Right atrium auricular region (tissue), 2 donors: ENCODE data around the gene KLHL2. TPM values are rescaled to one million over a fixed set of nuclear protein-coding genes. Genes with fewer than 3 reads are reported as not detected.
A peak's percentile ranks its signal among the peaks of the same experiment; 100 is the strongest.
"Not testable (repeated sequence)": the region's sequence is repeated elsewhere in the genome, so short reads cannot be mapped to it uniquely, and the experiment has no call there.

ENCODE experiments used
- DNase-seq: peaks from one replicate; pipeline ENCODE4 v3.0.0-alpha.2; 2019; ENCODE audit warnings: low spot score
- H3K27ac ChIP-seq, 2 donors: fragments of 200-600 bp; sonication (generic); 1 replicate in 1 of 2; 2 replicates in 1 of 2; pipeline ENCODE4 v1.5.1; 2016 to 2019
- H3K27me3 ChIP-seq, 2 donors: fragments of 200-600 bp; sonication (generic); one replicate each; pipeline versions ENCODE4 v1.5.1 to v1.6.0; 2017 to 2019
- H3K36me3 ChIP-seq: fragments of 200-600 bp; sonication (generic); one replicate; pipeline ENCODE4 v1.5.1; 2016
- H3K4me1 ChIP-seq, 2 donors: fragments of 200-600 bp; sonication (generic); one replicate each; pipeline versions ENCODE4 v1.5.1 to v1.6.0; 2017 to 2019
- H3K4me3 ChIP-seq, 2 donors: fragments of 200-600 bp; sonication (generic); 1 replicate in 1 of 2; 2 replicates in 1 of 2; pipeline ENCODE4 v1.5.1; 2017 to 2019; ENCODE audit warnings: mild to moderate bottlenecking in 1 of 2, moderate library complexity in 1 of 2
- H3K9me3 ChIP-seq, 2 donors: fragments of 200-600 bp; sonication (generic); one replicate each; pipeline ENCODE4 v1.5.1; 2019
- total RNA-seq, 2 donors: library from RNA; depleted of rRNA; stranded (reverse); fragments of >200 nt; gene quantifications; one replicate each; pipeline ENCODE4 v1.1.0, GENCODE V29; 2016
- TF ChIP-seq, protein P1 (sequence below), 2 donors: fragments of 200-600 bp; sonication (generic); IDR thresholded peaks; one replicate each; pipeline ENCODE4 v1.5.1; 2019; ENCODE audit warnings: antibody characterized with exemption in 2 of 2

Gene KLHL2
- total RNA-seq, 2 donors from 2014 or later = 7.6 to 9.0 TPM

DNA sequence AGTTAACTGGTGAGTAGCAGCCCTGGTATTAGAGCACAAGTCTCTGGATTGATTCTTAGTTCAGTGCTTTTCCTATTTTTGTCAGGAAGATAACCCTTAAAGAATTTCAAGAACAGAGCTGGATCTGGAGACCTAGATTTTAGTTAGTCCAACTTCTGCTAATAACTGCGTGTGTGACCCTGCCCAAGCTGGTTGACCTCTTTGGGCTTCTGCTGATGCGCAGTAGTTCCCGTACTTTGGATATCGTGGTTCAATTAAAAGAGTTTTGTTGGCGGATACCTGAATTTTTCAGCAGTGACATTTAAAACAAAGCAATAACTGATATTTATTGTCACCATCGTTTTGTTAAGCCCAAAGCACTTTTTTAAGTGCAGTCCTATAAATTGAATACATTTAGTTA is 129.4 kb downstream of the KLHL2 start:
- TF ChIP-seq, protein P1, sequence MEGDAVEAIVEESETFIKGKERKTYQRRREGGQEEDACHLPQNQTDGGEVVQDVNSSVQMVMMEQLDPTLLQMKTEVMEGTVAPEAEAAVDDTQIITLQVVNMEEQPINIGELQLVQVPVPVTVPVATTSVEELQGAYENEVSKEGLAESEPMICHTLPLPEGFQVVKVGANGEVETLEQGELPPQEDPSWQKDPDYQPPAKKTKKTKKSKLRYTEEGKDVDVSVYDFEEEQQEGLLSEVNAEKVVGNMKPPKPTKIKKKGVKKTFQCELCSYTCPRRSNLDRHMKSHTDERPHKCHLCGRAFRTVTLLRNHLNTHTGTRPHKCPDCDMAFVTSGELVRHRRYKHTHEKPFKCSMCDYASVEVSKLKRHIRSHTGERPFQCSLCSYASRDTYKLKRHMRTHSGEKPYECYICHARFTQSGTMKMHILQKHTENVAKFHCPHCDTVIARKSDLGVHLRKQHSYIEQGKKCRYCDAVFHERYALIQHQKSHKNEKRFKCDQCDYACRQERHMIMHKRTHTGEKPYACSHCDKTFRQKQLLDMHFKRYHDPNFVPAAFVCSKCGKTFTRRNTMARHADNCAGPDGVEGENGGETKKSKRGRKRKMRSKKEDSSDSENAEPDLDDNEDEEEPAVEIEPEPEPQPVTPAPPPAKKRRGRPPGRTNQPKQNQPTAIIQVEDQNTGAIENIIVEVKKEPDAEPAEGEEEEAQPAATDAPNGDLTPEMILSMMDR (IDR thresholded peaks at IDR 0.05) = no peak
- Histone ChIP-seq H3K4me3 (no peak overlapping the region), H3K36me3 (peaks cover 13% of the 10 kb centered on the region), H3K9me3 (no peaks in the 10 kb centered on the region), H3K27me3 (no peaks in the 10 kb centered on the region), H3K27ac (no peak overlapping the region), H3K4me1 (no peaks in the 10 kb centered on the region)
- no peak for DNase-seq

DNA sequence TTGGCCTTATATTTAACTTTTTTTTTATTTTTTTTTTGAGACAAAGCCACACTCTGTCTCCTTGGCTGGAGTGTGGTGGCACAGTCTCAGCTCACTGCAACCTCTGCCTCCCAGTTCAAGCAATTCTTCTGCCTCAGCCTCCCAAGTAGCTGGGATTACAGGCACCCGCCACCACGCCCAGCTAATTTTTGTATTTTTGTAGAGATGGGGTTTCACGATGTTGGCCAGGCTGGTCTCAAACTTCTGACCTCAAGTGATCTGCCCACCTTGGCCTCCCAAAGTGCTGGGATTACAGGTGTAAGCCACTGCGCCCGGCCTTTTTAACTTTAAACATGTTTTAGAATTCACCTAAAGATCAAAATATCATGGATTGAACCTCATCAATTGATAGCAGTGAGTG is 135.0 kb downstream of the KLHL2 start:
- H3K27ac ChIP-seq, H3K4me1 ChIP-seq, H3K4me3 ChIP-seq, H3K27me3 ChIP-seq, H3K9me3 ChIP-seq, DNase-seq: not testable (repeated sequence)
- H3K36me3 ChIP-seq = peaks cover 17% of the 10 kb centered on the region

DNA sequence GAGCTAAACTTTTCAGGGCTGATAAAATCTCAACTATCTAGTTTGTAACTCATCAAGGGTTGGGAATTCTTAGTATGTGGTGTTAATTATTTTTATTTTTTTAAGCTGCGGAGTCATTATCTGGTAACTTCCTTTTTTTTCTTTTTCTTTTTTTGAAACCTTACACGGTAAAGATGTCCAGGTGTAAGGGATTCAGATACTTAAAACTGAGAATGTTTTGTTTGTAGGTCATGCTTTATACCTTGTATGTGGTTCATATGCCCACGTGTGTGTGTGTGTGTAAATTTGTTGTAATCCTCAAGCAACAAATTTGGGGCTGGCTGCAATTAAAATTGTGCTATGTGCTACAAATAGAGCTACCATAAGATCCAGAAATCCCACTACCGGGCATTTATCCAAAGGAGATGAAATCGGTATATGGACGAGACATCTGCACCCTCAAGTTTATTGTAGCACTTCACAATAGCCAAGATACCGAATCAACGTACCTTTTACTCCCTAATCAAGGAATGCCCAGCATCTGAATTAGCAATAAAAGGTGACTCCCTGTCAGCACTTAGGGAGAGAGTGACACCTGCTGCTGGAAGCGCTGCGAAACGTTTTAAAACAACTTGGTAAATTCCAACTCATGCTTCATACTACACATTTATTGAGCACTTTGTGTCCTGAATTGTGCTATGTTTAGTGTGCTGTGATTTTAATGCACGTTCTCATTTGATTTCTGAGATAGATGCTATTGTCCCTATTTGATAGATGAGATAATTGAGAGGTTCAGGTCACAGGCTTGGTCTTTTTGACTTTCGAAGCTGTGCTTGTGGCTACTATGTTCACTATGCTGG is 136.2 kb downstream of the KLHL2 start:
- H3K36me3 ChIP-seq = peaks cover 17% of the 10 kb centered on the region
- TF ChIP-seq, protein P1 (IDR thresholded peaks at IDR 0.05) = peak in 1 of 2 donors; percentile 31

DNA sequence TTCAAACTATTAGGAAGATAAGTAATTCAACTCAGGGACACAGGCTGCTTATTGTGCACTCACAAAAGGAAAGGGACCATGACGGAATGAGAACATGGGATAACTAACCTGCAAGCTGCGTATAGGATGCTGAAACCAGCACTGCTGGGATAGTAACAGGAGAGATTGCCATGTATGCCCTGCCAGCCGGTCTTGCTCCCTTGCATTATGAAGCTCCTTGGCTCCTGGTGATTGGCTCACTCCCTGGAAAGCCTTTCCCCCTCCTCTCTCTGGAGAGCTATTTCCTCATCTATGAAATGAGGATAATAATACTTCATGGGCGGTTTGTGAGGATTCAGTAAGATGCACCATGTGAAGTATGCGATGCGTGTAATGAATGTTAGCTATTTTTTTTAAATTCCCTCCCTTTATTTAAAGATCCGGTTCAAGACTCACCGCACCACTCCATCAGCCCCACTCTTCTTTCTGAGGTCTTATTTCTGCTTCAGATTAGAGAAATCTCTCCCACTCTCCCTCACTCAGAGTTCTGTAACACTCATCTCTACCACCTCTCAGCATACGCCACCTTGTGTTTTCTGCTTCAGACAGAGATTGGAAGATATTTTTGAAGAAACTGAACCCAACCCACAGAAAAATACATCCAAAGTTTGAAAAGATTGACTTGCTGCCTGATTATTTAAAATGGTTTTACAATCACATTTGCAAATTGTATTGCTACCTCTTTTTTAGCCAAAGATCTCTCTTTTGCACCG is 138.5 kb downstream of the KLHL2 start:
- H3K36me3 ChIP-seq = peaks cover 5% of the 10 kb centered on the region
- TF ChIP-seq, protein P1 (IDR thresholded peaks at IDR 0.05) = no peak
- no peak overlapping the region for H3K4me3 ChIP-seq
- no peaks in the 10 kb centered on the region for H3K9me3 ChIP-seq
- H3K4me1 ChIP-seq = no peaks in the 10 kb centered on the region
- H3K27ac ChIP-seq = no peak overlapping the region
- no peaks in the 10 kb centered on the region for H3K27me3 ChIP-seq
- no peak for DNase-seq

More for the DNA sequence above, 136.2 kb downstream of the KLHL2 start:
- no peaks in the 10 kb centered on the region for H3K4me1 ChIP-seq
- no peak overlapping the region for H3K4me3 ChIP-seq
- no peak for DNase-seq
- no peaks in the 10 kb centered on the region for H3K9me3 ChIP-seq
- H3K27ac ChIP-seq = no peak overlapping the region
- H3K27me3 ChIP-seq = no peaks in the 10 kb centered on the region

DNA sequence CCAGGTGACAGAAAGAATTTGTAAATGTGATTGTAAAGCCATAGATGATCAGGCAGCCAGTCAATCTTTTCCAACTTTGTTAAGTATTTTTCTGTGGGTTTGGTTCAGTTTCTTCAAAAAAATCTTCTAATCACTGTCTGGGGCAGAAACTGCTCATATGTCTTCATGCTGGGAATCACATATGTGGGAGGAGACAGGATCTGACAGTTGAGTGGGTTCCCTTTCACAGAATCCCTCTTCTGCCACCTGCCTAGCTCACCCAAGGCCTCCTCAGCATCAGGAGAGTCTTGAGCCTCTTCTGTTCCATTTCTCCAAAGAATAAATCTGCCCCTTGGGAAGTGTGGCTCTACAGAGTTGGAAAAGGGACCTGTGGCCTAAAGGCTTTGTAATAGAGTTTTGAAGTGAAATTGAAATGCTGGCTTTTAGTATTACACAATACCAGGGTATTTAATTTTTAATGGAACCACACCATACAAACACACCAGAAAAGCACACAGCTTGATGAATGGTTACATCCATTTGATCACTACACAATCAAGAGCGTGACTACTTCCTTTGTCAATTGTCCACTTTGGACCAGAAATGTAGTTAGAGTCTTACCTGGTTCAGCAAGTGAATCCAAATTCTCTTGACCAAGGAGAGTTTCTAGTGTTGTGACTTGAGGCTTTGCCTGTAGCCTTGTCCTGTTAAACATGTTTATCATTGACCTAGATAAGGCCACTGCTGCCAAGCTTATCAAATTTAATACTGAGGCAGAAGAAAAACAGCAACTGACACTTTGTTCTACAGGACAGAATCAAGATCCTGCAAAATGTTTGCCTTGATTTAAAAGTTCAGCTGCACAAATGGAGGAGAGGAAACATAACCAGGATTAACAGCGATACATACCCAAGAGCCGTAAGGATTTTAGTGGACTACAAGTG is 140.5 kb downstream of the KLHL2 start:
- H3K9me3 ChIP-seq = no peaks in the 10 kb centered on the region
- no peak overlapping the region for H3K27ac ChIP-seq
- H3K4me3 ChIP-seq = no peak overlapping the region
- H3K27me3 ChIP-seq = no peaks in the 10 kb centered on the region
- no peaks in the 10 kb centered on the region for H3K36me3 ChIP-seq
- no peak for DNase-seq
- no peaks in the 10 kb centered on the region for H3K4me1 ChIP-seq
- TF ChIP-seq, protein P1 (IDR thresholded peaks at IDR 0.05) = no peak
